ENCODE data around the gene ARAP2.

The ARAP2 gene

GRCh38 chr4:36037127-36037526 is 207.2 kb downstream of the ARAP2 start:
- DNase-seq, result no peak

- DNase-seq, result no peak
Measured at GRCh38 chr4:36029951-36030350, 214.4 kb downstream of the ARAP2 start.

- no peak for DNase-seq
Measured at GRCh38 chr4:36027203-36027602, 217.1 kb downstream of the ARAP2 start.

GRCh38 chr4:36026348-36026880 is 217.9 kb downstream of the ARAP2 start:
- DNase-seq, result no peak

- DNase-seq, result no peak
Measured at GRCh38 chr4:36024901-36025660, 219.2 kb downstream of the ARAP2 start.

GRCh38 chr4:36020351-36020750 is 224.0 kb downstream of the ARAP2 start:
- no peak for DNase-seq
